H9 (cell line): ENCODE measurements around the gene SH3RF3. TPM values are rescaled to one million over a fixed set of nuclear protein-coding genes. Genes with fewer than 3 reads are reported as not detected.

Experiments used
- DNase-seq: peaks from one replicate; pipeline ENCODE4 v3.0.0-alpha.2; 2017
- H2AFZ ChIP-seq: one replicate; pipeline ENCODE4 v1.6.1; 2013; ENCODE audit warnings: mild to moderate bottlenecking, low read length, control low read depth, moderate library complexity
- H2AK5ac ChIP-seq: 2 replicates; pipeline ENCODE4 v1.6.1; 2013; ENCODE audit warnings: low read length, control low read depth, mixed read lengths; ENCODE audit not compliant: insufficient read length
- H2BK120ac ChIP-seq: one replicate; pipeline ENCODE4 v1.6.1; 2013; ENCODE audit warnings: low read depth, mild to moderate bottlenecking, low read length, control low read depth, inconsistent platforms; ENCODE audit not compliant: poor library complexity, severe bottlenecking
- H2BK12ac ChIP-seq: 2 replicates; pipeline ENCODE4 v1.6.1; 2013; ENCODE audit warnings: low read length, control low read depth, mixed read lengths, low read depth; ENCODE audit not compliant: insufficient read length
- H2BK15ac ChIP-seq: 2 replicates; pipeline ENCODE4 v1.6.1; 2013; ENCODE audit warnings: low read depth, low read length, control low read depth
- H2BK20ac ChIP-seq: one replicate; pipeline ENCODE4 v1.6.1; 2013; ENCODE audit warnings: low read depth, mild to moderate bottlenecking, low read length, control low read depth, inconsistent platforms; ENCODE audit not compliant: poor library complexity, severe bottlenecking
- H2BK5ac ChIP-seq: 2 replicates; pipeline ENCODE4 v1.6.1; 2013; ENCODE audit warnings: low read length, control low read depth, mixed read lengths; ENCODE audit not compliant: insufficient read length
- H3K14ac ChIP-seq: 2 replicates; pipeline ENCODE4 v1.6.1; 2013; ENCODE audit warnings: low read length, control low read depth; ENCODE audit not compliant: insufficient read depth
- H3K18ac ChIP-seq: 2 replicates; pipeline ENCODE4 v1.6.1; 2013; ENCODE audit warnings: low read depth, mild to moderate bottlenecking, mixed read lengths, low read length, control low read depth; ENCODE audit not compliant: insufficient read length
- H3K23ac ChIP-seq: 2 replicates; pipeline ENCODE4 v1.6.1; 2013; ENCODE audit warnings: low read length, control low read depth, mixed read lengths, low read depth; ENCODE audit not compliant: insufficient read length
- H3K23me2 ChIP-seq: 2 replicates; pipeline ENCODE4 v1.6.1; 2013; ENCODE audit warnings: low read depth, mild to moderate bottlenecking, mixed read lengths, low read length, control low read depth; ENCODE audit not compliant: insufficient read length, poor library complexity, severe bottlenecking
- H3K27ac ChIP-seq: 2 replicates; pipeline ENCODE4 v1.5.1; 2013; ENCODE audit warnings: low read length, control low read depth, mixed read lengths, low read depth; ENCODE audit not compliant: insufficient read length
- H3K27me3 ChIP-seq: 2 replicates; pipeline ENCODE4 v1.6.1; 2013; ENCODE audit warnings: low read length, control low read depth, inconsistent platforms; ENCODE audit not compliant: insufficient read depth
- H3K4ac ChIP-seq: 2 replicates; pipeline ENCODE4 v1.6.1; 2013; ENCODE audit warnings: low read depth, mild to moderate bottlenecking, control low read depth, inconsistent platforms, low read length, moderate library complexity
- H3K4me1 ChIP-seq: 2 replicates; pipeline ENCODE4 v1.6.1; 2013; ENCODE audit warnings: low read length, control low read depth, inconsistent platforms; ENCODE audit not compliant: insufficient read depth
- H3K4me2 ChIP-seq: 2 replicates; pipeline ENCODE4 v1.6.1; 2013; ENCODE audit warnings: low read length, control low read depth, mixed read lengths; ENCODE audit not compliant: insufficient read length, insufficient read depth
- H3K56ac ChIP-seq: 2 replicates; pipeline ENCODE4 v1.6.1; 2013; ENCODE audit warnings: low read depth, mild to moderate bottlenecking, mixed read lengths, low read length, control low read depth; ENCODE audit not compliant: insufficient read length
- H3K79me1 ChIP-seq: 2 replicates; pipeline ENCODE4 v1.6.1; 2013; ENCODE audit warnings: low read depth, mild to moderate bottlenecking, moderate library complexity, low read length, control low read depth, inconsistent platforms; ENCODE audit not compliant: insufficient read depth, poor library complexity, severe bottlenecking
- H3K79me2 ChIP-seq: 2 replicates; pipeline ENCODE4 v1.6.1; 2013; ENCODE audit warnings: low read length, control low read depth, inconsistent platforms; ENCODE audit not compliant: insufficient read depth
- H3K9ac ChIP-seq: 2 replicates; pipeline ENCODE4 v1.6.1; 2013; ENCODE audit warnings: low read length, control low read depth, mixed read lengths; ENCODE audit not compliant: insufficient read length; ENCODE audit errors: extremely low read depth
- H3K9me3 ChIP-seq: one replicate; pipeline ENCODE4 v1.6.1; 2013; ENCODE audit warnings: low read depth, low read length, inconsistent platforms; ENCODE audit not compliant: control insufficient read depth
- H3T11ph ChIP-seq: one replicate; pipeline ENCODE4 v1.6.1; 2013; ENCODE audit warnings: mild to moderate bottlenecking, low read length, control low read depth, inconsistent platforms
- H4K20me1 ChIP-seq: one replicate; pipeline ENCODE4 v1.6.1; 2013; ENCODE audit not compliant: control insufficient read depth, insufficient read length, insufficient read depth
- H4K5ac ChIP-seq: 2 replicates; pipeline ENCODE4 v1.6.1; 2013; ENCODE audit warnings: low read depth, mild to moderate bottlenecking, mixed read lengths, low read length, control low read depth; ENCODE audit not compliant: insufficient read length
- H4K8ac ChIP-seq: replicated peaks from 2 replicates; pipeline ENCODE4 v1.6.1; 2013; ENCODE audit warnings: low read length, control low read depth, mixed read lengths, low read depth; ENCODE audit not compliant: insufficient read length
- H4K91ac ChIP-seq: 2 replicates; pipeline ENCODE4 v1.6.1; 2013; ENCODE audit warnings: low read depth, mild to moderate bottlenecking, moderate library complexity, mixed read lengths, low read length, control low read depth; ENCODE audit not compliant: insufficient read length
- H3K27ac Mint-ChIP-seq, 3 experiments: 2 replicates in 2 of 3; 3 replicates in 1 of 3; pipeline ENCODE4 v1.8.0; 2020 to 2021; ENCODE audit warnings: mixed read lengths in 3 of 3, mild to moderate bottlenecking in 1 of 3, moderate library complexity in 1 of 3
- H3K27me3 Mint-ChIP-seq: 2 replicates; pipeline ENCODE4 v1.8.0; 2021; ENCODE audit warnings: low read depth, mild to moderate bottlenecking, moderate library complexity, mixed read lengths
- H3K36me3 Mint-ChIP-seq, 3 experiments: 2 replicates in 2 of 3; 3 replicates in 1 of 3; pipeline ENCODE4 v1.8.0; 2020 to 2021; ENCODE audit warnings: low read depth in 3 of 3, mixed read lengths in 3 of 3; ENCODE audit not compliant: insufficient read depth in 1 of 3
- H3K4me1 Mint-ChIP-seq, 2 experiments: 2 replicates each; pipeline ENCODE4 v1.8.0; 2020; ENCODE audit warnings: mixed read lengths in 2 of 2
- H3K4me3 Mint-ChIP-seq, 2 experiments: 2 replicates in 1 of 2; 3 replicates in 1 of 2; pipeline ENCODE4 v1.8.0; 2020 to 2021; ENCODE audit warnings: mild to moderate bottlenecking in 2 of 2, mixed read lengths in 2 of 2, moderate library complexity in 1 of 2
- H3K9me3 Mint-ChIP-seq, 2 experiments: 2 replicates in 1 of 2; 3 replicates in 1 of 2; pipeline ENCODE4 v1.8.0; 2020; ENCODE audit warnings: mild to moderate bottlenecking in 2 of 2, mixed read lengths in 2 of 2, moderate library complexity in 1 of 2
- CTCF ChIP-seq: fragments of 200-600 bp; sonication (generic); conservative IDR thresholded peaks from 3 replicates; pipeline ENCODE4 v1.8.0; 2021; ENCODE audit warnings: antibody characterized with exemption, mild to moderate bottlenecking
- WGBS: extraction: QIAGEN DNeasy Blood & Tissue Kit; methylation state at CpG from one replicate; pipeline ENCODE4 v1.1.7; 2013; ENCODE audit warnings: missing lambda C conversion rate, low lambda C conversion rate, mixed read lengths; ENCODE audit not compliant: insufficient read length; ENCODE audit errors: extremely low coverage; 5-methylcytosine and 5-hydroxymethylcytosine counted together
- total RNA-seq: library from RNA; stranded (reverse); gene quantifications from 2 replicates; pipeline ENCODE4 v1.2.1, GENCODE V29; 2021

The SH3RF3 gene
- total RNA-seq, 1 experiment from 2014 or later = 0.46 TPM

DNA sequence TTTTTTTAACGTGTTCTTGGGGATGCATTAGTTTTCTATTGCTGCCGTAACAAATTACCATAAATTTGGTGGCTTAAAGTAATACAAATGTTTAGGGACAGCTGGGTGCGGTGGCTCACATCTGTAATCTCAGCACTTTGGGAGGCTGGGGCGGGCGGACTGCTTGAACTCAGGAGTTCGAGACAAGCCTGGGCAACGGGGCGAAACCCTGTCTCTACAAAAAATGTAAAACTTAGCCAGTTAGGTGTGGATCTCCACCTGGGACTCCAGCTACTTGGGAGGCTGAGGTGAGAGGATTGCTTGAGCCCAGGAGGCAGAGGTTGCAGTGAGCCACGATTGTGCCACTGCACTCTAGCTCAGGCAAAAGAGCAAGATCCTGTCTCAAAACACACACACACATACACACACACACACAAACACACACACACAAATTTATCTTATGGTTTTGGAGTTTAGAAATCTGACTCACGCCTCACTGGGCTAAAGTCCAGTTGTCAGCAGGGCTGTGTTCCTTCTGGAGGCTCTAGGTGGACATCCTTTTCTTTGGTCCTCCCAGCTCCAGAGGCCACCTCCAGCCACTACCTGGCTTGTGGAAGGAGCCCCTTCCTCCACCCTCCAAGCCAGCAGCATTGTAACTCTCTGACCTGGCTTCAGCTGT, 408.7 kb downstream of the SH3RF3 start:
- H2BK20ac ChIP-seq = no peak overlapping the region
- no peaks in the 10 kb centered on the region for H3K4me1 ChIP-seq
- H2AK5ac ChIP-seq = no peak overlapping the region
- peak overlapping the region; percentile 16 for H3K18ac ChIP-seq
- no peak overlapping the region for H4K91ac ChIP-seq
- no peak overlapping the region for H3K4me2 ChIP-seq
- H2AFZ ChIP-seq = no peak overlapping the region
- no peaks in the 10 kb centered on the region for H3K23me2 ChIP-seq
- no peak for DNase-seq
- no peaks in the 10 kb centered on the region for H3K9me3 ChIP-seq
- H3T11ph ChIP-seq = no peak overlapping the region
- H3K79me1 ChIP-seq = no peaks in the 10 kb centered on the region
- peak overlapping the region in 1 of 3 experiments; percentile 65; a peak in 1 of 7 replicates for H3K27ac Mint-ChIP-seq
- no peak overlapping the region for H3K4me3 Mint-ChIP-seq
- no peak for TF ChIP-seq CTCF
- H2BK5ac ChIP-seq = no peak overlapping the region
- H3K56ac ChIP-seq = no peak overlapping the region
- H2BK120ac ChIP-seq = no peak overlapping the region
- no CpG with 5 or more reads among the region's 10 CpGs for WGBS
- H3K36me3 Mint-ChIP-seq = peaks cover 9 to 14% (median 12%) of the 10 kb centered on the region in 3 experiments
- no peak overlapping the region for H2BK12ac ChIP-seq
- no peak overlapping the region for H3K4ac ChIP-seq
- no peak overlapping the region for H4K8ac ChIP-seq
- no peak overlapping the region for H3K23ac ChIP-seq
- no peaks in the 10 kb centered on the region for H3K79me2 ChIP-seq
- H3K27me3 Mint-ChIP-seq = peaks cover 10% of the 10 kb centered on the region
- H3K9ac ChIP-seq = no peak overlapping the region
- no peak overlapping the region for H3K27ac ChIP-seq
- H3K9me3 Mint-ChIP-seq = peaks cover 17% of the 10 kb centered on the region in 2 experiments
- no peak overlapping the region for H3K14ac ChIP-seq
- H3K27me3 ChIP-seq = no peaks in the 10 kb centered on the region
- no peak overlapping the region for H4K5ac ChIP-seq
- H4K20me1 ChIP-seq = no peaks in the 10 kb centered on the region
- H2BK15ac ChIP-seq = no peak overlapping the region
- peaks cover 2 to 7% of the 10 kb centered on the region in 2 experiments; a peak in 3 of 4 replicates for H3K4me1 Mint-ChIP-seq
